GM21423 (cell line): ENCODE results near the gene DRAM2.
A peak's percentile ranks its signal among the peaks of the same experiment; 100 is the strongest.

Experiments used
- ATAC-seq: cut with Tn5 transposase; IDR thresholded peaks from one replicate; pipeline ENCODE4 v1.9.1; 2021; ENCODE audit warnings: mild to moderate bottlenecking, moderate library complexity; ENCODE audit not compliant: unreplicated experiment

DRAM2 gene

DNA sequence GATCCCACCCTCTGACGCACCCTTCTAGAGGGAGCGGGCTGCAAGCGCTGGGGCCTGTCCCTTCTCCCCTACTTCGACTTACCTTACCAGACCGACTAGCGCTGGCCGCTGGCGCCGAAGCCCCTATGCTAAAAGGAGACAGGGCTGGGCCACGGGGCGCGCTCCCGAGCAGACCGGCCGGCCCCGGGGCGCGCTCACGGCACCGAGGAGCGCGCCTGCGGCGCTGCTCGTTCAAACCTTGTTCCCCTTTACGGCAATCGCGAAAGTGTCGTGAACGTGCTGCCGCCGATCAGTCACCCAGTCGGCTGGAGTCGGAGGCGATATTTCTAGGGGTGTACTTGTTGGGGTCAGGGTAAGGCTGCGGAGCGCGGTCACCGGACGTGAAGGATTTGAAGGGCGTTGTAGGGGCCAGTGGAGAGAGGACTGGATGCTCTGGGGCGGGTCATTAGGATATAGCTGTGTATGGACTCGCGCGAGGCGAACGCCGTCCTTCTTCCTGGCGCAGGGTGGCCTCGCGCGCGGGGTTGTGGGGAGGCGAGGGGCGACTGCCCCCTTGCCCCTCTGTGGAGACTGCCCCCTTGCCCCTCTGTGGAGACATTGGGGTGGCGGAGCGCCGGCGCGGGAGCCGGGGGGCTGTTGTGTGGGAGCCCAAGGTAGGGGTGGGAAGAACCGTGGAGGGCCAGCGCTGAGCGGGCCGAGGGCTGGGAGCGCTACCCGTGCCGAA, at the start of gene DRAM2, which contains the start of gene CEPT1:
Gene DRAM2 (minus strand): TSS at position 138 of the 724 bp plus-strand sequence. CDS start 8,539 bp downstream, outside the sequence.
Gene CEPT1 (plus strand): TSS at position 268 of the 724 bp plus-strand sequence. CDS start 7,492 bp downstream, outside the sequence.
- peak; percentile 74 for ATAC-seq

DNA sequence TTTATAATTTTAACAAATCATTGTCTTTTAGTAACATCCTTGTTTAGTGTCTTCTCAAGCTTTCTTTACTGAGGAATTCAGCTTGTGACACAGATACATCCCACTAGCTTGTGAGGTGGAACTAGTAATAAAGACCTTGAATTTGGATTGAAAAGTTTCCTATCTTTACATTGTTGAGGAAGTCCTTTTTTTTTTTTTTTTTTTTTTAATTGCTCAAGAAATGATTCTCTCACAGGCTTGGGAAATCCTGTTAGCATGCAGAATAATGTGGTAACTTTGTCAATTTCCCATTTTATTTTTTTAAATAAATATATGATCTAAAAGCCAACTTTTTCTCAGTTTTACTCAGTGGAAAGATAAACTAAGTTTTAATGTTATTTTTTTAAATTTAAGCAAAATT, 44.8 kb upstream of the DRAM2 start:
- no peak for ATAC-seq

DNA sequence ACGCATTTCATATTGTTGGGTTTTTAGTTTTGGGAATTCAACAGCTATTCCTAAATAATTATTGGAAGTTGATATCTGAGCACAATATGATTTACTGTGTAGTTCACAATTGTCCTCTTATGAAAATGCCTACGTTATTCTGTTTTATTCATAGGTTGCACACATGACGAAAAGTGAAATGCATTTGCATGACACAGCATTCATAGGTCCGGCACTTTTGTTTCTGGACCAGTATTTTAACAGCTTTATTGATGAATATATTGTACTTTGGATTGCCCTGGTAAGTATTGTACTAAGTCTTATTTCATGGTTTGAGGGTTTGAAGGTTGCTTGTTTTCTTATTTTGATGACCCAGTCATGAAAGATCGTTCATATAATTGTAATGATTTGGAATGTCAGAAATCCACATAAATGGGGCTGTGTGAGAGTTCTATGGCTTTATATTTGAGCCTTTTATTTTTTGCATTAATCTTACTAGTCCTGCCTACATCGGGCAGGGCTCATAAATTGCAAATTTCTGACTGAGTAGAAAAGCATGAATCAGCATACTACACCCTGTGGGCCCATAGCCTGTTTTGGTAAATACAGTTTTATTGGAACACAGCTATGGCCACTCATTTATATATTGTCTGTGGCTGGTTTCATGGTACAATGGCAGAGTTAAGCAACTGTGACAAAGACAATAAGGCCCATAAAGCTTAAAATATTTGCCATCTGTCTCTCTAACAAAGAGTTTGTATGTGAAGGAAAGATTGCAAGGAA, 43.6 kb upstream of the DRAM2 start:
- no peak for ATAC-seq

DNA sequence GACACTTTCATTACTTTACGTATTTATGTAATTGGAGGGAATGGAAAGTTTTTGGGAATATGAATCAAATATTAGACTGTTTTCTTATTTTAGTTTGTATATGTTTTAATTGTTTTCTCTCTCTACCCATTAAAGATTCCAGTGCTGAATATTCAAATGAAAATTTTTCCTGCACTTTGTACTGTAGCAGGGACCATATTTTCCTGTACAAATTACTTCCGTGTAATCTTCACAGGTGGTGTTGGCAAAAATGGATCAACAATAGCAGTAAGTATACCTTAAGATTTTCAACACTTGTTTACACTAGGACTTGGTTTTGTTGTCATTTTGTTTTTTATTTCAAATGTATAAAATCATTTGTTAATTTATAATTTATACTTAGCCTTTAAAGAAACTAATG, 42.2 kb upstream of the DRAM2 start:
- no peak for ATAC-seq

DNA sequence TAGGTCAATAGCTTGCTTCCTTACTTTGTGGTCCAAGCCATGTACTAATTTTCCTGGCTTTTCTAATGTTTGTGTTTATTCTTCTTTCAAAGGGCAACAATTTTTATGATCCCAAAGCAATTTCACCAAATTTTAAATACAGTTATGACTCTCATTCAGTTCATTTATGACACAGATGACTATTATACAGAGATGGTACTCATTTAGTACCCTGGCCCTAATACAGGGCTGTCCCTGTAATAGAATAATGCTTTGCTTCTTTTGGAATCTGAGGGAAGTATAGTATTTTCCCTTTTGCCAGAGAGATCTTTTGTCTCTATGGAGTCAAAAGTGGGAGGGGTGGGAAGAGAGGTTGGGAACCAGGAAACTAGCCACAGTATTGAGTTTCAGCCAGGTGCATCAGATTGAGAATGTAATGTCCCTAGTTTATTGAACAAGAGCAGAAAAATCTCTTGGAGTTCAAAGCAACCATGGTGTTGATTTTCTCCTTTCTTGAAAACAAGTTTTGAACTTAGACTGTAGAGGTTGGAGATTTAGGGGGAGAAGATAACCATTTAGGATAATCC, 40.2 kb upstream of the DRAM2 start:
- ATAC-seq: no peak

DNA sequence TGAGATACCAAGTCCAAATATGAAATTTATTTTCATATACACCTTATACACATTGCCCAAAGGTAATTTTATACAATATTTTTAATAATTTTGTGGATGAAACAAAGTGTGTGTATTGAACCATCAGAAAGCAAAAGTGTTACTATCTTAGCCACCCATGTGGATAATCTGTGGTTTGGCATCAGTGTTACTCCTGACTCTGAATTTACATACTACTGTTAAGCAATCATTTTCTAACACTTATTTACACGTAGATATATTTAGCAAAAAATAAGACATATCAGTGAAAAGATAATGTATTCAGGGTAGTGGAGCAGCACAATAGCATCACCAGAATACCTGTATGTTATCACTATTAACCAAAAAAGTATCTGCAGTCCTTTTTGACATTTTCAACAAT, 36.8 kb upstream of the DRAM2 start:
- ATAC-seq: peak; percentile 69

DNA sequence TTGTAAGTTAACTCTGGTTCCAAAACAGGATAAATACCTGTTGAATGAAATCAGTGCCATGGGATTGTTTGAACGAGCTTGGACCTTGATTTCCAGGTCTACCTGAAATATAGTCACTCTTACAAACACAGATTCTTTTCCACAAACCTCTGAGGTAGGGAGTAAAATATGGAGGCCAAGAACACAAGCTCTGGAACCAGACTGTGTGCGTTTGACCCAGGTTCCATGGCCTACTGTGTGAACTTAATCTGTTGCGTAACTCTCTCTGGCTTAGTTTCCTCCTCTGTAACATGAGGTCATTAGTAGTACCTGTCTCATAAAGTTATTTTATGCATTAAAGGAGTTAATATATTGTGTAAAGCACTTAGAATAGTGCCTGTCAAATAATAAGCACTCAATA, 35.5 kb upstream of the DRAM2 start:
- no peak for ATAC-seq

DNA sequence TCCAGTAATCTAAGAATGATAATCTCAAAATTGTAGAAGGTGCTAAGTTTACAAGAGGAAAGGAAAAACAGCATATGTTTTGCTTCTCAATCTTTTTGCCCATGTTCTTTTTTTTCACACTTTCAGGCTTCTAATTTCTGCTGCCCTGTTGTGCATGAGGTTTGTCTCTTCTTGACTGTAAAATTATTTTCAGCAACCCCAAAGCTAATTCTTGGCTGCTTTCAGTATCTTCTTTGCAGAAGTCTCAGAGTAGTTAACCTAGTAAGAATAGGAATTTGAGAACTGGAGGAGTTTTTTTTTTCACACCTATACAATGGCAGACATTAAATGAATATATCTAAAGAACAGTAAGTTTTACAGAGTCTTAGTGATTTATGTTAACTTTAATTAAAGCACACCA, 34.2 kb upstream of the DRAM2 start:
- ATAC-seq: no peak

DNA sequence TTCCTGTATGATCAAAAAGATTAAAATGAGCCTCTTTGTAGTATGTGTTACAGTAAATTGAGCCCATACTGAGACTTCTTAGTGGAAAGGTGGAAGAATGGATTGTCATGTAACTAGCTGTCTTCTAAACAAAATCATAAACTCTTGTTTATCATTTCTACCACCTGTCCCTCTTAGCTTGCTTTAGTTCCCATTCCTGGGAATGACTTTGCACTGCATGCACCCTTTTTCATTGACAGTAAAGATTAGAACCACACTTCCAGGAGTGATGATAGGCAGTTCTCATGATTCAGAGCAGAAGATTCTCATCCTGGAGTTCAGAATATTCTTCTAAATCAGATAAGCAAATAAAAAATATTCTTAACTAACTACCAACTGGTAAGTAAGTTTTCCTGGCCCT, 32.6 kb upstream of the DRAM2 start:
- no peak for ATAC-seq

DNA sequence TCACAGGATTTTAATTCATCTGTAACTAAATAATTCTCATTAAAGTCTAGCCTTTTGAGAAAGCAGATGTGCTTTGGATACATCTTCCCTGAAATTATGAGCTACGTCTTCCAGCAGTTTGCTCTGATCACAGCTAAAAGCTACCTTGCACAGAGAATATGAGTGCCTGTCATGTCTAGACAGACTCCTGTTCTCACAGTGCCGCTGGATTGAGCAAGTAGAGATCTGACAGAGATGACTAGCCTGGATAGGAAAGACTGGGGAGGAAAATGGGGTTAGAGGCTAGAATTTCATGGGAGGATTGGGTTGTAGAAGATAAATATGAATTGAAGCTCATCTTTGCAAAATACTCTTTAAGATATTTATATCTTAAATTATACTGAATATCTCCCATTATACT, 24.3 kb upstream of the DRAM2 start:
- no peak for ATAC-seq

DNA sequence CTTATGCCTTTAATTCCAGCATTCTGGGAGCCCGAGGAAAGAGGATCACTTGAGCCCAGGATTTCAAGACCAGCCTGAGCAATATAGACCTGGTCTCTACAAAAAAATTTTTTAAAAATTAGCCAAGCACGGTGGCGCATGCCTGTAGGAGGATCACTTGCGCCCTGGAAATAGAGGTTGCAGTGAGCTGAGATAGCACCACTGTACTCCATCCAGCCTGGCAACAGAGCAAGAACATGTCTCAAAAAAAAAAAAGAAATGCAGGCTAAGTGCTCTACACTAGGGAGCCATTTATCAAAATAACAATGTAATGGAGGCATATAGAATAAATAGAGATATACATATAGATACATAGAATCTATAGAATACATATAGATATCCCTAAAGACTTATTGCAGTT, 23.5 kb upstream of the DRAM2 start:
- no peak for ATAC-seq

DNA sequence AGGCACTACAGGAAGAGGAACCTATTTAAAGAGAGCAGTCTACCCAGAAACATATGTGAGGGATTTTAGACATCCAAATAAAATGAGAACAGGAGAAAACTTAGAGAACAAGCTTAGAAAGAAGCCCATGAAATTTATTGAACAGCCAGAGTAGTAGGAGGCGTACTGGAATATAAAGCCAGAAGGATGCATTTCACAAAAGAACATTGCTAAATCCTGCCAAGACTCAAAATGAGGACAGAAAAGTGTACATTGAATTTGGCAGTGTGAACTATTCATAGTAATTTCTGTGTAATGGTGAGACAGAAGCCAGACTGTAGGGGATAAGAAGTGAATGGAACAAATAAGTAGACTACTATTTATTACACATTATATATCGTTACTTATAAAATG, 22.6 kb upstream of the DRAM2 start:
- ATAC-seq: no peak

DNA sequence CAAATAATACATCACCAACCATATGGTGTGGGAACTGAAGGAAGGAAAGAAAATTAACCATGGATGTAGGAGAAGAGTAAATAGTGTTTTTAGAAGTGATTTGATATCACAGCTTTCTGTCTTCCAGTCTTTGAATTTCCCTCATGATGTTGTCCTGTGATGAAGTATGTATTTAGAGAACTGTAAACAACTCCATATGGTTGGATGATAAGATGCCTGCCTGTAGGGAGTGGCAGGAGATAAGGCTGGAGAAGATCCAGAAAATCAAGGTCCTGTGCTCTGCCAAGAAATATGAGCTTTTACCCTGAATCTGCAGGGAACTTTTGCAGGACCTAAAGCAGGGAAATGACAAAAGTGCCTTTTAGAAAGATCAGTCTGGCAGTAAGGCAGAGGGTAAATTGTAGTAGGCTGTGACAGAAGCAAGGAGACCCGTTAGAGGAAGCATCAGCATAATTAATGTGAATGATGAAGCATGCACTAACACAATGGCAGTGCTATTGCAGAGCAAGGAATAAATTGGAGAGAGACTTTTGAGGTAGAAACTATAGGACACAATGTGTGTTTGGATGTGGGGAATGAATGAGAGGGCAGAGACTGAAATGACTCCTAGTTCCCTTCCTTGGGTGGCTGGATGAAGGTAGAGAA, 22.1 kb upstream of the DRAM2 start:
- no peak for ATAC-seq

DNA sequence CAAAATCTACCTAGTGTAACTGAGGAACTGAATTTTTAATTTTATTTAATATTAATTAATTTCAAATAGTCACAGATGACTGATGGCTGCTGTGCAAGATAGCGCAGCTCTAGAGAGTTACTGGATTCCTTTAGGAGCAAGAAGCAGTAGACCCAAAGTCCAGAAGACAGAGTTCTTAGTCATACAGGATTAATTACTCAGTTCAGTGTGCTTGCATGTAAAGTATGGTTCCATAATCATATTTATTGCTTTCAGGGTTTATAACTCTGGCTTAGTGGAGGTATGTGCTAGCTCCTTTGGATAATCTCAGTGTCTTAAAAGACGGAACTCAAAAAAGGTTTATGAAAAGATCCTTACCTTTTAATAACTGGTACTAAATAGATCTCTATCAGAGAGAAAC, 17.5 kb upstream of the DRAM2 start:
- no peak for ATAC-seq

DNA sequence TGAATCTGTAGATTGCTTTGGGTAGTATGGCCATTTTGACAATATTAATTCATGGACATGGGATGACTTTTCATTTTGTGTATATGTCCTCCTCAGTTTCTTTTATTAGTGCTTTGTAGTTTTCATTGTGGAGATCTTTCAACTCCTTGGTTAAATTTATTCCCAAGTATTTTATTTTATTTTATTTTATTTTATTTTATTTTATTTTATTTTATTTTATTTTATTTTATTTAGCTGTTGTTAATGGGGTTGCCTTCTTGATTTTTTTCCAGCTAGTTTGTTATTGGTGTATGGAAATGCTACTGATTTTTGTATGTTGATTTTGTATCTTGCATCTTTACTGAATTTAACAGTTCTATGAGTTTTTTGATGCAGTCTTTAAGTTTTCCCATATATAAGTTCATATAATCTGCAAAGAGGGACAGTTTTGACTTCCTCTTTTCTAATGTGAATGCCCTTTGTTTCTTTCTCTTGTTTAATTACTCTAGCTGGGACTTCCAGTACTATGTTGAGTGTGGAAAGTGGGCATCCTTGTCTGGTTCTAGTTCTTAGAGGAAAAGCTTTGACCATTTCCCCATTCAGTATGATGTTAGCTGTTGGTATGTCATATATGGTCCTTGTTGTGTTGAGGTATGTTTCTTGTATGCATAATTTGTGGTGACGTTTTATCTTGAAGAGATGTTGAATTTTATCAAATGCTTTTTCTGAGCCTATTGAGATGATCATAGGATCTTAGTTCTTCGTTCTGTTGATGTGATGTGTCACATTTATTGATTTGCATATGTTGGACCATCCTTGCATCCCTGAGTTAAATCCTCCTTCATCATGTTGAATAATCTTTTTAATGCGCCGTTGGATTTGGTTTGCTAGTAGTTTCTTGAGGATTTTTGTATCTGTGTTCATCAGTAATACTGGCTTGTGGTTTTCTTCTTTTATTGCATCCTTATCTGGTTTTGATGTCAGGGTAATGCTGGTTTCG, 14.4 kb upstream of the DRAM2 start:
- no peak for ATAC-seq

DNA sequence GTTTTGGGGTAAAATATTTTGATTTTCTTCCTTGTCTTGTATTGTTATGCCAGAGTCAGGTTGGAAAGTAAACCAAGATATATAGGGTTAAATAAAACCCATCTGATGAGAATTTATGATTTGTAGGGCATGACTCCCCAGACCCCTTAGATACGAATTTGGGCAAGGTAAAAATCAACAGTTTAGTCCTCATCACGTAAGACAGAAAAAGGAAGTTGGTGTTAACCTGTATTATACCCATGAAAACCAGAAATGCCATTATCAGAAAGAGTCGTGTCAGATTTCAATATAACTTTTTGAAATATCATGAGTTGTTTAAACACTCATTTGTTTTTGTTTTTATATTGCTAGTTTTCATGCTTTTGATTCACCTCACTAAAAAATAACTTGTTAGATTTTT, 11.9 kb upstream of the DRAM2 start:
- ATAC-seq: no peak

DNA sequence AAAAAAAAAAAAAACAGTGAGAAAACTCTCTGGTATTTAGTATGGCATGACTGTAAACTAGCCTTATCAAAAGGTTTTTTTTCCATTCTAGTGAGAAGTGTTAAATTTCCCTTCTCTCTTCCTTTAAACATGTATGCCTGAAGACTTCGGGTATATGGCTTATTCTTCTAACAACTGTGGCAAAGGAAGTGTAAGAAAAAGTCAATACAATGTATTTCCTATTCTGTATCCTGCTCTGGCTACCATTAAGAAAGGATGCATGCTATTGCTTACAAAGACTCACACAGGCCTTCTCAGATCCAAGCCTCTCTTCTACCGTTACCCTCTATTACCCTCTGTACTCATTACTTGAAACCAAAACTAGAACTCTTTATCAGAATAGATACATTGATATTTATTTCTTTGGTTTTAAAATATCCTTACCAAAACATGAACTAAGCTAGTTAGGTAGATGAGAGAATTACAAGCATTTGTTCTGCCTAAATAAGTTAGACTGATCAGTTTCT, 8.5 kb upstream of the DRAM2 start:
- no peak for ATAC-seq

DNA sequence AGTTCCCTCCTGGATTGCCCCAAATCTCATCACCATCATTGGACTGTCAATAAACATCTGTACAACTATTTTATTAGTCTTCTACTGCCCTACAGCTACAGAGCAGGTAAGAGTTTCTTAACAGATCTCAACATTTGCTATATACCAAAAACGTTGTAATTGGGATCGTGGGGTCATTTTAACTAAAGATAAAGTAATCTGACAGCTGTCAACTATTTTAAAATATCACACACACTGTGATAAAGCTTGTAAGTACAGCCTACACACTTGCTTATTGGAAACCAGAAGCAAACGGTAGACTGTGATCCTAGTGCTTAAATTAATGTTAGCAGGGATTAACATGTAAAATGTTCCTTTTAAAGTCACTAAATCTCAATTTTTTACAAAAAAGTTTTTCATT, 8.1 kb upstream of the DRAM2 start:
- ATAC-seq: no peak

DNA sequence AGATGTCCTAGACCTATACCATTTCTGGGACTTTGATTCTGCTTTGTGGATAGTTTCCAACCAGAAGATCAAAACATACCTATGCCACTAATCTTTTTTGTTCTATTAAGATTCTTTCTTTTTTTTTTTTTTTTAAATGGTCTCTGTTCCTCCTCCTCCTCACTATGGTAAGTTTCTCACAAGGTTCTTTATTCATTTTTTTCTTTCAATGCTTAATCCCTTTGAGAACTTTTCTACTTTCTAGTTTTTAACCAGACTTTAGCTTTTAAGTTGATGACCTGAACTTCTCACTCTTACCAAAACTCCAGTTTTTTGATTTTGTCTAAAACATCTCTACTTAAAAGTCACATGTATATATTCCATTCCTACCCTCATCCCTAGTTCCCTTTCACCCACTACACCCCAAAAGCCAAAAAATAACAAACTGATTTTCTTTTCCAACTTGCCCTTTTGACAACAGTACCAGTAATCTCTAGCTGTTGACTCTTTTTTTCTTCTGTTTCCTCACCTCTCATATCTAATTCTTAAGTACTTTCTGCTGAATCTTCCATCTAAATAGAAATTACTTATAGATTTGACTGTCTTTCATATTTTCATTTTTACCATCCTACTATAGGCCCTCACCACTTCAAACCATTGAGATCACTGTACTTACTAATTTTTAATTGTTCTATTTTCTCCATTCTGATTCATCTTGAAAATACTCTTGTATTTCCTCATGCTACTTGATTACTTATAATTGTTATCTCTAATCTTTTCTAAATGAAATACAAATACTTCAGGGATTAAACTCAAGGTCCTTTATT, 6.3 kb upstream of the DRAM2 start:
- ATAC-seq: no peak
